ENCODE measurements around the gene ZNF467.

DNA sequence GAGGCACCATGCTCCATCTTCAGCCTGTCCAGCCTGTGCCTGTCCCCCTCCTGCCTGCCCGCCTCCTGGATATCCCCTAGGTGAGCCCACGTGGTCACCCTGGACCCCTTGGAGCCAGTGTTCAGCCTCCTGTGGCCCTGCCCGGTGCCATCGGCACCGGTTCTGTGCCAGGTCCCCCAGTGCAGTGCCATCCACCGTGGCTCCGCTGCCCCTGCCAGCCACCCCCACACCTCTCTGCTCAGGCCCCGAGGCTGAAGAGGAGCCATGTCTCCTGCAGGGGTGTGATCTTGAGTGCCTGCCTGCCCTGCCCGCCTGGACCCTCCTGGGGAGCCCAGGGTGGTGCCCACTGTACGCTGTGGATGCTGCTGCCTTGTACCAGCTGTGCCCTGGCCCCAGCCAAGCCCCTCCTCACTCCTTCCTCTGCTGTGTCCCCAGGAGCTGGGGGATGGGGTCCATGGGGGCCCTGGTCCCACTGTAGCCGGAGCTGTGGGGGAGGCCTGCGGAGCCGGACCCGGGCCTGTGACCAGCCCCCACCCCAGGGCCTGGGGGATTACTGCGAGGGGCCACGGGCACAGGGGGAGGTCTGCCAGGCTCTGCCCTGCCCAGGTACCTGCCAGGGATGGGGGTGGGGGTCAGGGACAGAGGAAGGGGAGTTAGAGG lies 38.6 kb upstream of the ZNF467 start:
- TF ChIP-seq CTCF (IDR thresholded peaks at IDR 0.05) (no peak), ZFX (IDR thresholded peaks at IDR 0.05; ENCODE audit: borderline replicate concordance) (no peak)

Measured in 22Rv1 (cell line).